GM19455 (cell line): ENCODE data around the gene ING5.
"Not testable (repeated sequence)": the region's sequence is repeated elsewhere in the genome, so short reads cannot be mapped to it uniquely, and the experiment has no call there.

ENCODE experiments used
- ATAC-seq: cut with Tn5 transposase; IDR thresholded peaks from one replicate; pipeline ENCODE4 v1.9.1; 2021; ENCODE audit not compliant: unreplicated experiment

The ING5 gene

DNA sequence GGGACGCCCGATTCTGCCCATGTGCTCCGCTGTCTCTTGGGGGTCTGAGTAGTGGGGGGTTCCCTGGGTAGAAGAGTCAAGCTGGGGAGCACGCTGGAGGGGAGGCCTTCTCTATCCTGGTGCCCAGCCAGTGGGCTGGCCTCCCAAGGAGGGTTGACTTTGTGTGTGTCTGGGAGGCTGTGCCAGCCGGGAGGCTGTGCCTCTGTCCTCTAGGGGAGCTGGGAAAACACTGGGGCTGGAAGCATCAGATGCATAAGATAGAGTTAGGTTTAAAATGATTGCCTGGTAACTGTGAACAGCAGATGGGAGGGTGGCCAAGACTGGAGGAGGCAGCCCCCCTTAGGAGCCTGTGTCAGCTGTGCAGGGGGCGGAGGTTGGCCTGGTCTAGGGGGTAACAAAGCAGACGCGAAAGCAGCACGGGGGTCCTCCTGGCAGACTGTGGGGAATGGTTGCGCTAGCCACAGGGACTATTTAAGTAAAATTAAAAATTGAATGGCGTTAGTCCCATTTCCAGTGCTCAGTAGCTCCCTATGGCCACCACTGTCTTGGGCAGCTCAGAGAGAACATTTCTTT, 1.3 kb downstream of the ING5 start:
- ATAC-seq: no peak

DNA sequence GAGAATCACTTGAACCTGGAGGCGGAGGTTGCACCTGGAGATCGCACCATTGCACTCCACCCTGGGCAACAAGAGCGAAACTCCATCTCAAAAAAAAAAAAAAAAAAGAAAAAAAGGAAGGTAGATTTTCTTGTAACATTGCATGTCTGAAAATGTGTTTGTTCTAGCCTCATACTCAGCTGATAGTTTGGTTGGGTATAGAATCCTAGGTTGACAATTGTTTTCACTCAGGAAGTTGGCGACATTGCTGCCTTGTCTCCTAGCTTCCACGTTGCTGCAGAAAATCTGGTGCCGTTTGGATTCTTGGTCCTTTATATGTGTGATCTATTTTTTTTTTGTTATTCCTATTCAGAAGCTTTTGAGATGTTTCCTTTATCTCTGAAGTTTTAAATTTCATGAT, 4.7 kb downstream of the ING5 start:
- no peak for ATAC-seq

DNA sequence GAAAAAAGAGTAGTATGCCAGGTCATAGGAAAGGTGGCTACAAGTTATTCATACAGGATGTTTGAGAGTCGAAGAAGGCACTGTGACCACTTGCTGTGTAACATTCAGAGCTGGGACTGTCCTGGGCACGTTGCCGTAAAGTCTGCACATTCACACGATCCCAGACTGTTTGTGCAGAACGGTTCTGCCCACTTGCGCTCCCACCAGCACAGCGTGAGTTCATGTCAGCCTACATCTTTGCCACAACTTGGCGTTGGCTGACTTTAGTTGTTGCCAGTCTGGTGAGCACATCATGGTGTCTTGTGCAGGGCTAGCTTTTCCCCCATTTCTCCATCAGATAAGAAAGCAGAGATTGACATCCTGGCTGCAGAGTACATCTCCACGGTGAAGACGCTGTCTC, 7.0 kb downstream of the ING5 start:
- ATAC-seq: no peak

DNA sequence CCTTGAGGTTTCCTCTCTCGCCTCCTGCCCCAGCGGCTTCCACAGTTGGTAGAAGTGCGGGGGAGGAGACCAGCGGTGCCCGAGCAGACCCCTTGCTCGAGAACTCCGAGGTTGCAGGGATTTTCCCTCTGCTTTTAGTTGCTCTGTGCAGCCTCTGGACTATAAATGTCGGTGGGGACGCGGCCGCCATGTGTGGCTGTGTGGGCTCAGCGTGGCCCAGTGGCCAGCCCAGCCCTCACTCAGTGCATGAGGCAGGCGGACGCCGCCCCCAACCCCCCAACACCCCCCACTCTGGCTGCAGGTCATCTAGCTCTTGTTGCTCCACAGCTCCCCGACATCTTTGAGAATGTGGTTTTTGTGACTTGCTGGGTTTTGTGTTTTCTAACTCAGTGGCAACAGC, 17.3 kb downstream of the ING5 start:
- ATAC-seq: no peak

DNA sequence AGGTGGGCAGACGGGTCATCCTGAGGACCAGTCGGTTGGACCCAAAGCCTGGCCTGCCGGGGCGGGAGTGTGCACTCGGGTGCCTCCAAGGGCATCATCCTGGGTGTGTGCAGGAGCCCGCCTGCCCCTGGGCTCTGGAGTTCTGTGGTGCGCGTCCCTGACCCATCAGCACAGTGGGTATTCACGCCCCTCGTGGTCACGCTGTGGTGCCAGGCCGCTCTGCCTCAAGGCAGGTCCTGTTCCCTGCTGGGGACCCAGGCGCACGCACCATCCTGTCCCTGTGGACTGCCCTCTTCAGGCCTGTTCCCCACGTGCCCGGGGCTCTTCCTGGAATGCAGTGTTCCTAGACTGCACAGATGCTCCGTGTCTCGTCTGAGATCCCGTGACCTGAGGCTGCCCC, 18.3 kb downstream of the ING5 start:
- ATAC-seq: no peak

DNA sequence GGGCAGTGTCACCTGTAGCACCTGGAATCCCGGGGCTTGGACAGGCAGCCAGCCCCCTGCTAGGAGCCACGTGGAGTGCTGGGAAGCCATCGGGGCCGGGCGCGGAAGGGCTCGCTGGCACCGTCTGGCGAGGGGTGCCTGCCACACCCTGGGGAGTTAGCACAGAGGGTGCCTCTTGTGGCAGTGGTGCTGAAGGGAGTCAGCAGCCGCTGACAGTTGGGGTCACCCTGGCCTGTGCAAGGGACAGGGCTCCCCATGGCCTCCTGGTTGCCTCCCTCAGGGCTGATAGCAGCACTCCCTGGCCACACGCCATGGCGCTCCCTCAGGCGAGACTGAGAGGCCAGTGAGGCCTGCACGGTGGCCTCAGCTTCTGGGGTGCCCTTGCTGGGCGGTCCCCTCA, 18.7 kb downstream of the ING5 start:
- no peak for ATAC-seq

DNA sequence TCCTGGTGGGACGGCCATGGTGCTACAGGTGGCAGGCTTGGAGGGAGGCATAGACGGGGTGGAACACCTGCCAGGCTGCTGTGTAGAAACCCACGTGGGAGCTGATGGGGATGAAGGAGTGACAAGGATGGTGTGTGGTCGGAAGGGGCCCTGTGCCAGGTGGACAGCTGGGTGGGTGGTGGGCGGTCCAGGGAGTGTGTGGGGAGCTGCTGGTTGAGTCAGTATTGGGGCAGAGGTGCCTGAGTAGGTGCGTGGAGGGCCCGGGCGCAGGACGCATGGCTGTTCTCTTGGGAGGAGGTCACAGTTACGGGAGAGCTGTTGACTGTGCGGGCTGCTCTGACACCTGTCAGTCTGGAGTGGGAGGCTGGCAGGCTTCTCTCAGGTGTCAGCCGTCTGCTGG, 20.0 kb downstream of the ING5 start:
- ATAC-seq: no peak

DNA sequence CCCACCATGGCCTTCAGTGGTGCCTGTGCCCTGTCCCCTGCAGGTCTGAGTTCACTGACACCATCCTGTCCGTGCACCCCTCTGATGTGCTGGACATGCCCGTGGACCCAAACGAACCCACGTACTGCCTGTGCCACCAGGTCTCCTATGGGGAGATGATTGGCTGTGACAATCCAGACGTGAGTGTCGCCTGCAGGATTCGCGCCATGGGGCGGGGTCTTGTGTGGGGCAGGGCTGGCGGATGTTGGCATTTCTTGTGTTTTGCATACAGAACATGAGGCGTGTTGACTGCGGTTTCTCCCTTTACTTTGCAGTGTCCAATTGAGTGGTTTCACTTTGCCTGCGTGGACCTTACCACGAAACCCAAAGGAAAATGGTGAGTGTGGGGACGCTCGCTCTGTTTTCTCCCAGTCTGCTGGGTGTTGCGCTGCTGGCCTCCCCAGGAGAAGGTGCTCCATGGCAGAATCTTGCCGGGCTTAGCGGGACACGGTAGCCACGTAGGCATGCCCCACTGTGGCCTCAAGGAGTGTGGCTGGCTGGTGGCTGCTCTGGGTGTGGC, 21.1 kb downstream of the ING5 start:
- ATAC-seq: no peak

DNA sequence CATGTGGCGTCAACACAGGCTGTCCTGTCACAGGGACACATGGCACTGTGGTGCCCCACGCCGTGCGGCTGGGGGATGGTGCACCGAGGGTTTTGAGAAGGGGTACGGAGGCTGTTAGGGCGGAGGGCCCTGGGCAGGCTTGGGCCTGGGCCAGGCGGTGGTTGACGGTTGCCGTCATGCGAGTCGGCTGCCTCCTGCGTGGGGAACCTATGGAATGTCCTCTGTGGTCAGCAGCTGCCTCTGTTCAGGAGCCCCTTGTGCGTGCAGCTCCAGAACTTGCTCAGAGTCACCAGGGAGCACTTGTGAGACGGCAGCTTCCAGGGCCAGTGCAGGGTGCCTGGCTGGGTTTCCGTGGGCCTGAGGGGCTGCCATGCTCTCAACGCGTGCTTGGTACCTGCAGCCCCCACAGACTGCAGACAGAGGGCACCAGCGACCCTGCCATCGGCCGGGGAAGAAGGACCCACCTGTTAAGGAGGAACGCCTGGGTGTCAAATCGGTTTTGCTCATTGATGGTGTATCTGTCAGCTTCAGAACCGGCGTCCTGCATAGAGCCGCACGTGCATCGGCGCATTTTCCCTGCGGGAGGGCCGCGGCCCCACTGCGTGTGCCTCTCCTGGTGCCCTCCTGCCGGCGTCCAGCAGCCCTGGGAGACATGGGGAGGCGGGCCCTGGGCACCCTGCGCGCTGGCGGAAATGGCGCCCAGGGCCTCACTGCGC, 22.6 kb downstream of the ING5 start:
- no peak for ATAC-seq

DNA sequence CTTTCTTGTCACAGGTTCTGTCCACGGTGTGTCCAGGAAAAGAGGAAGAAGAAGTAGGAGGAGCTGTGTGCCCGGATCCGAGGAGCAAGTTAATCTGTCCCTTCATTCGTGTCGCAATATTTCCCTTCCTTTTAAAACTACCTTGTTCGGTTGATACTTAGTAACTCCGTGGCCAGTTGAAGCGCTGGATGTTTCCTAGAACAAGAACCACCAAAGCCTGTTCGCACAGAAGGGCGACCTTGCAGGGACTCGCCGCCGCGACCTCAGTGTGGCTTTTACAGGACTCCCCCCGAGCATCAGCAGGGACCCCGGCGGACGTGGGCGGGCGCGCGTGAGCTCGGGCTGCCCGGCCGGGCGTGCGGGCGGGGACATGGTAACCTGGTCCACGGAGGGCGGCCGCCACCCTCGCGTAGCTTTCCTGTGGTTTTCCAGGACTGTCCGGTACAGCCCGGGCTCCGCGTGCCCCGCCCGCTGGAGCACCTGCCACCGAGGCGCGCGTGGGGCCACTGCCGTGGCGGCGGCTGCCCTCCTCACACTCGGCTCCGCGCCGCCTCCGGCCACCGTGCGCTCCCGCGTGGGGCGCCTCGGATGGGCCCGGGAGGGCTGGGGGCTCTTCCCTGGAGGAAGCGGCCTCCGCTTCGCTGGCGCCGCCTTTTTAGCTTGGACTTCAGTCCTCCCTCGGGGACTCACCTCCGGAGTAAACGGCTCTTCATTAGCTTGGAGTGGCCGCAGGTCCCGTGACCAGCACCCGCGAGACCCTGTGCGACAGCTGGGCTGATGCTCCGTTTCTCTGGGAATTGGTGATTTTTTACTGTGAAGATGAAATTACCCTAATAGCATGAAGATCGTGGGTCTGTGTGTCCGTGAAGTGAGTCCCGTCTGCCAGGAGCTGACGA, 23.4 kb downstream of the ING5 start:
- ATAC-seq: no peak

DNA sequence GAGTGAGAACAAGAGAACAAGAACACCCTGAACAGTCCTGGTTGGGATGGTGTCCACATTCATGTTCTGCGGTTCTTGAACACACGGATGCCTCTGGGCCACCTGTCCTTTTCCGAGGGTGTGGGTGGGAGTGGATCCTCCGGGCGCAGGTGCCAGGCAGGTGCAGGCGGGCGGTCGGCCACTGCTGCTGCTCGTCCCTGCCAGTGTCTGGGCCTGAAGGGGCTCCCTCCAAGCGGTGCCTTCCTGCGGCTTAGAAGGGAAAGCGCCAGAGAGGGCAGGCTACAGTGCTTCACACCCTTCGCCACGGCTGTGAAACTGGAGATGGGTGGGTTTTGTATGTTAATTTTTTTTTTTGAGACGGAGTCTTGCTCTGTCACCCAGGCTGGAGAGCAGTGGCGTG, 24.6 kb downstream of the ING5 start:
- ATAC-seq: no peak

DNA sequence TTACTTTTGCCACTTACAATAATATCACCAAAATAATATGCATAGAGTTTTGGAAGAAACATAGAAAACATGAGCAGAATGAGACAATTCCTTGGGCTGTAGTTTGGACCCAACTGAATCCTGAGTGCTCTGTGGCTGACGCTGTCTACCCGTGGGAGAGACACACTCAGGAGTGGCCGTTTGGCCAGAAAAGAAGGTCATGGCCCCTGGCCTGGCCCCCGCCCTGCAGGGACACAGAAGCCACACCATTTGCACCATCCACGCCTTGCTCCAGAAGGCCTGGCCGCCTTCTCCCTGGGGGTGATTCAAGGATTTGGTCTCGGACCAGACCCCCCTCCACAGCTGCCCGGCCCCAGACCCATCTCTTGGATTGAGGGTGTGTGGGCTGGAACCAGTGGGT, 26.2 kb downstream of the ING5 start:
- no peak for ATAC-seq

DNA sequence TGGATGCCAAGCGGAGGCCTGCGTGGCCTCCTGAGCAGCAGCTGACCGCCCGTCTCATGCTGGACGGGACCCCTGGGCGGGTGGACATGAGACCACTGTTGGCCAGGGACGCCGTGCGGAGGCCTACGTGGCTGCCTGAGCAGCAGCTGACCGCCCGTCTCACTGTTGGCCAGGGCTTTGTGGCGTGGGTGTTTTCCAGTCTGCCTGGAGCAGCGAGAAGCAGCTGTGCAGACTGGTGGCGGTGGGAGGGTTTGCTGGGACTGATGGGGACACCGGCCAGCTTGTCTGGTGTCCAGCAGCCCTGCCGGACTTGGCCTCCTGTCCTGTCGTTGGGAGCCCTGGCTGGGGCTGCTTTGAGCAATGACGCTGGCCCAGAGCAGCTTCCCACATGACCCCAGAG, 26.8 kb downstream of the ING5 start:
- no peak for ATAC-seq

DNA sequence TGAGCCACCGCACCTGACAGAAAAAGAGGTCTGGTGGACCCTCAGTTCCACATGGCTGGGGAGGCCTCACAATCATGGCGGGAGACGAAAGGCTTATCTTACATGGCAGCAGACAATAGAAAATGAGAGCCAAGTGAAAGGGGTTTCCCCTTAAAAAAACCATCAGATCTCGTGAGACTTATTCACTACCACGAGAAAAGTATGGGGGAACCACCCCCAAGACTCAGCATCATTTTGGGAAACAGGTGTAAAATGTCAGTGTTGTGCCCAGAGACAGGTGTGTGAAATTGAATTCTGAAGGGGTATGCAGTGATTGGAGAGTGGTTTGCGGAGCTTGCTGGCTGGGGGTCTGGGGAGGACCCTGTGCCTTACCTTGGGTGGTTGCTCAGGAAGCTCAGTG, 28.0 kb downstream of the ING5 start:
- ATAC-seq: no peak

DNA sequence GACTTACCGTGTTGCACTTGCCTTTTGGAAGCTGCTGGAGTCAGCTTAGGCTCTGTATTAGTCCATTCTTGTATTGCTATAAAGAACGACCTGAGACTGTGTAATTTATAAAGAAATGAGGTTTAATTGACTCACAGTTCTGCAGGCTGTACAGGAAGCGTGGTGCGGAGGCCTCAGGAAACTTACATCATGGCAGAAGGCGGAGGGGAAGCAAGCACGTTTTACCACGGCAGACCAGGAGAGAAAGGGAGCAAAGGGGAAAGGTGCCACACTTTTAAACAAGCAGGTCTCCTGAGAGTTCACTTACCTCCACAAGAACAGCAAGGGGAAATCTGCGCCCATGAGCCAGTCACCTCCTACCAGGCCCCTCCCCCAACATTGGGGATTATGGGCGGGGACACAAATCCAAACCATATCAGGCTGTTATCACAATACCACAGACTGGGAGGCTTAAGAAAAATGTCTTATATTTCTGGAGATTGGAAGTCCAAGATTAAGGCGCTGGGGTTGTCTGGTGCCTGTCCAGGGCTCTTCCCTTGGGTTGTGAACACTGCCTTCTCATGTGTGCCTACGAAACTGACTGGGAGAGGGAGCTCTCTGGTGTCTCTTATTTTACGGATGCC, 28.9 kb downstream of the ING5 start:
- ATAC-seq: no peak

DNA sequence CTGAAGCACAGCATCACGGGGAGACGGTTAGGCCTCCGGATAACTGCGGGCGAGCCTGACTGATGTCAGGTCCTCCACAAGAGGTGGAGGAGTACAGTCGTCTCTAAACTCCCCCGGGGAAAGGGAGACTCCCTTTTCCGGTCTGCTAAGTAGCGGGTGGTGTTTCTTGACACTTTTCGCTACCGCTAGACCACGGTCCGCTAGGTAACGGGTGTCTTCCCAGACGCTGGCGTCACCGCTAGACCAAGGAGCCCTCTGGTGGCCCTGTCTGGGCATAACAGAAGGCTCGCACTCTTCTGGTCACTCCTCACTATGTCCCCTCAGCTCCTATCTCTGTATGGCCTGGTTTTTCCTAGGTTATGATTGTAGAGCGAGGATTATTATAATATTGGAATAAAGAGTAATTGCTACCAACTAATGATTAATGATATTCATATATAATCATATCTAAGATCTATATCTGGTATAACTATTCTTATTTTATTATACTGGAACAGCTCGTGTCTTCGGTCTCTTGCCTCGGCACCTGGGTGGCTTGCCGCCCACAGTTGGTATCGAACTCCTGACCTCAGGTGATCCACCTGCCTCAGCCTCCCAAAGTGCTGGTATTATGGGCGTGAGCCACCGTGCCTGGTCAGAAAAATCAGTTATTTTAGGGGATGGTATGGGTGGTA, 30.8 kb downstream of the ING5 start:
- not testable (repeated sequence) for ATAC-seq

DNA sequence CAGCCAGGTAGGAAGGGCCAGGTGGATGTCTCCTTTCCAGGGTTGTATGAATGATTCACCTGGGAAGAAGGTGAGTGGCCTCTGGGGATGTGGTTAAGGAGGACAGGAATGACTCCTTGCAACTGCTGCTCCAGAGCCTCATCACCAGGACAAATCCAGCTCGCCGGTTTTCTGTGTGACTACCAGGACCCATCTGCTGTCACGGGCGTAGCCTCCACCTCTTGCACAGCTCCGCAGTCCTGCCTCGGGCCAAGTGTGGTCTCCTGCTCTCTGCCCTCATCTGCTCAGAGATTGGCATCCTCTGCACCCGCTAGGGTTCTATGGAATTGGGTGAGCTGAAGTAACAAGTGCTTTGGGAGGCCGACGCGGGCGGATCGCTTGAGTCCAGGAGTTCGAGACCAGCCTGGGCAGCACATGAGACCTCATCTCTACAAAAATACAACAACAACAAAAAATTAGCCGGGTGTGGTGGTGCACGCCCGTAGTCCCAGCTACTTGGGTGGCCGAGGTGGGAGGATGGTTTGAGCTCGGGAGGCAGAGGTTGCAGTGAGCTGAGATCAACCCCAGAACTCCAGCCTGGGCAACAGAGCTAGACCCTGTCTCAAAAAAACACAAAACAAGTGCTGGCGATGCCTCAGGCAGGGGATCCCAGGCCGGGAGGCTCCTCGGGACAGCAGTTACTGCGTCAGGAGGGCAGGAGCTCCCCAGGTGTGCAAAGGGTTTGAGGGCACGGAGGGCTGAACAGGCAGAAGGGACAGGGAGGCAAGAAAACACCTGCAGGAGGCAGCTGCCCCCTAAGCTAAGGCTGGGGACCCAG, 31.8 kb downstream of the ING5 start:
- no peak for ATAC-seq

DNA sequence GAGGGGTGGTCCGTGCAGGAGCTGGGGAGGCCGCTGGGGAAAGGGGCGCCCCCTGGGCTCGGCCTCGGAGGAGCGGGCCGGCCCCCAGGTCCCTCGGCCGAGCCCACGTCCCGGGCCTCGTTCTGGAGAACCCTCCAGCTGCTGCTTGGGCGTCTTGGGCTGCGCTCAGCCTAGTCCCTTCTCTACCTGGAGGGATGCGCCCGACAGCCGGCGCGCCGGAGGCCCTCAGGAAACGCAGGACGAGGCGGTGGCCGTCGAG, 32.3 kb downstream of the ING5 start:
- ATAC-seq: no peak

DNA sequence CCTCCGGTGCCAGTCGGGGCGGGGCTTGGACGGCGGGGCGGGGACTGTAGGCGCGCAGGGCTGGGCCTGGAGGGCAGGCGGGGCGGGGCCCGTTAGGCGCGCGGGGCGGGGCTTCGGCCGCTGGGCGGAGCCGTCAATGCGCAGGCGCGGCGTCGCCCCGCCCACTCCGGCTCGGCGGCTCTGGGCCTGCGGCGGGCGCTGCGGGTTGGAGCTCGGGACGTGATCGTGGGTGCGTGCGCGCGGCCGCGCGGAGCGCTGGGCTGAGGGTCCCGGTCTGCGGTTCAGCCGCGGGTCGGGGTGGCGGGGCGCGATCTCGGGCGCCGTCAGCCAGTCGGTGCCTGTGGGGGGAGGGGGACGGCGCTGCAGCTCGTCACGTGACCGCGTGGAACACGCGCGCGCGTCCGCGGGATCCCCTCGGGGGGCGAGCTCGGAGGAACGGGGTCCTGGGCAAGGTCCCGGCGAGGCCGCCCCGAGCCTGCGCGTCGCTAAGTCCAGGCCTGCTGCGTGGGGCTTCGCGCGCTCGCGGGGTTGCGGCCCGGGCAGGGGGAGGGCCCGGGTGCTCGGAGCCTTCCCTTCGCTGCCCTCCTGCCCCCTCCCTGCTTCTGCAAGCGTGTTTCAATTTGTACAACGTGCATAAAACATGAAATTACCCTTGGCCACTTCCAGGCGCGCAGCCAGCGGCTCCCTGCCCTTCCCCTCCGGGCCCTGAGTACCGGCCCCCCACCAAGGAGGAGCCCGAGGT, 32.8 kb downstream of the ING5 start, which contains the start of gene D2HGDH:
D2HGDH (plus strand) TSS at position 164 of the 742 bp plus-strand sequence. CDS start 595 bp downstream, outside the sequence.
- ATAC-seq: peak; percentile 78
